Activated naive CD8-positive, alpha-beta T cell treated with anti-CD3 and anti-CD28 coated beads, Interleukin-2, amount 10 ng/mL, durations not matched to agents 7 days and 5 days (primary cell): ENCODE results near the gene CPSF4L. TPM values are rescaled to one million over a fixed set of nuclear protein-coding genes. Genes with fewer than 3 reads are reported as not detected.

Source experiments
- ATAC-seq: fragments of 150-1000 bp; cut with Tn5 transposase; one replicate; pipeline ENCODE4 v1.10.0; 2021; ENCODE audit warnings: low read depth, moderate library complexity
- POLR2A ChIA-PET: fragments of 350-600 bp; sonication (Branson Sonifier 250); formaldehyde crosslinking; loops from one replicate; lab custom pipeline; 2021; ENCODE audit warnings: antibody characterized with exemption; lab: Charles Lee
- DNase-seq: peaks from one replicate; pipeline ENCODE4 v3.0.0; 2021
- H3K27ac Mint-ChIP-seq: one replicate; pipeline ENCODE4 v1.8.0; 2022; ENCODE audit warnings: mild to moderate bottlenecking, mixed read lengths
- H3K27me3 Mint-ChIP-seq: one replicate; pipeline ENCODE4 v1.8.0; 2022; ENCODE audit warnings: mild to moderate bottlenecking, moderate library complexity, mixed read lengths
- H3K36me3 Mint-ChIP-seq: one replicate; pipeline ENCODE4 v1.8.0; 2021; ENCODE audit warnings: mild to moderate bottlenecking, mixed read lengths
- H3K4me1 Mint-ChIP-seq: one replicate; pipeline ENCODE4 v1.8.0; 2021; ENCODE audit warnings: mixed read lengths
- H3K4me3 Mint-ChIP-seq: one replicate; pipeline ENCODE4 v1.8.0; 2022; ENCODE audit warnings: mild to moderate bottlenecking, moderate library complexity, mixed read lengths
- H3K9me3 Mint-ChIP-seq: one replicate; pipeline ENCODE4 v1.8.0; 2021; ENCODE audit warnings: mixed read lengths
- total RNA-seq, 2 experiments: library from RNA; stranded (reverse); gene quantifications; one replicate each; pipeline ENCODE4 v1.2.3, GENCODE V29; 2021

Gene CPSF4L
- total RNA-seq, 2 experiments from 2014 or later = not detected

GRCh38 chr17:73297934-73298861 is 36.5 kb upstream of the CPSF4L start:
- ATAC-seq = no peak
- no peak overlapping the region for H3K27ac Mint-ChIP-seq
- no peak for DNase-seq
- peaks cover 16% of the 10 kb centered on the region for H3K27me3 Mint-ChIP-seq
- no peaks in the 10 kb centered on the region for H3K9me3 Mint-ChIP-seq
- no peaks in the 10 kb centered on the region for H3K36me3 Mint-ChIP-seq
- no peak overlapping the region for H3K4me3 Mint-ChIP-seq
- POLR2A ChIA-PET = no interaction called here
- no peaks in the 10 kb centered on the region for H3K4me1 Mint-ChIP-seq

- DNase-seq (no peak), ATAC-seq (no peak)
- no peak overlapping the region for H3K4me3 Mint-ChIP-seq
- POLR2A ChIA-PET = no interaction called here
- H3K36me3 Mint-ChIP-seq = no peaks in the 10 kb centered on the region
- peaks cover 17% of the 10 kb centered on the region for H3K4me1 Mint-ChIP-seq
- peaks cover 12% of the 10 kb centered on the region for H3K27me3 Mint-ChIP-seq
- no peak overlapping the region for H3K27ac Mint-ChIP-seq
- H3K9me3 Mint-ChIP-seq = no peaks in the 10 kb centered on the region
Observed at GRCh38 chr17:73293480-73293911, 31.8 kb upstream of the CPSF4L start.

GRCh38 chr17:73293031-73293430 is 31.4 kb upstream of the CPSF4L start:
- H3K4me3 Mint-ChIP-seq = no peak overlapping the region
- H3K36me3 Mint-ChIP-seq = no peaks in the 10 kb centered on the region
- H3K4me1 Mint-ChIP-seq = peaks cover 17% of the 10 kb centered on the region
- no peak overlapping the region for H3K27ac Mint-ChIP-seq
- DNase-seq = no peak
- POLR2A ChIA-PET = no interaction called here
- no peak for ATAC-seq
- H3K9me3 Mint-ChIP-seq = no peaks in the 10 kb centered on the region
- peaks cover 11% of the 10 kb centered on the region for H3K27me3 Mint-ChIP-seq

- H3K4me1 Mint-ChIP-seq = peaks cover 17% of the 10 kb centered on the region
- H3K36me3 Mint-ChIP-seq = no peaks in the 10 kb centered on the region
- no peaks in the 10 kb centered on the region for H3K9me3 Mint-ChIP-seq
- H3K4me3 Mint-ChIP-seq = no peak overlapping the region
- POLR2A ChIA-PET = no interaction called here
- no peak overlapping the region for H3K27ac Mint-ChIP-seq
- DNase-seq (no peak), ATAC-seq (no peak)
- H3K27me3 Mint-ChIP-seq = peaks cover 7% of the 10 kb centered on the region
Observed at GRCh38 chr17:73292031-73292531, 30.4 kb upstream of the CPSF4L start.

- Mint-ChIP-seq H3K27me3 (peaks cover 4% of the 10 kb centered on the region), H3K27ac (no peak overlapping the region), H3K9me3 (no peaks in the 10 kb centered on the region), H3K36me3 (no peaks in the 10 kb centered on the region), H3K4me1 (peaks cover 17% of the 10 kb centered on the region), H3K4me3 (peak overlapping the region; percentile 14)
- ATAC-seq (peak; percentile 27), DNase-seq (no peak)
- POLR2A ChIA-PET = no interaction called here
Observed at GRCh38 chr17:73291260-73291801, 29.7 kb upstream of the CPSF4L start.

GRCh38 chr17:73290399-73291259 is 28.9 kb upstream of the CPSF4L start:
- ATAC-seq = no peak
- Mint-ChIP-seq H3K9me3 (no peaks in the 10 kb centered on the region), H3K36me3 (no peaks in the 10 kb centered on the region), H3K27ac (no peak overlapping the region), H3K4me1 (peaks cover 17% of the 10 kb centered on the region), H3K4me3 (peak overlapping the region; percentile 14), H3K27me3 (peaks cover 3% of the 10 kb centered on the region)
- POLR2A ChIA-PET = no interaction called here
- DNase-seq = no peak

GRCh38 chr17:73289549-73290254 is 28.0 kb upstream of the CPSF4L start:
- Mint-ChIP-seq H3K27me3 (no peaks in the 10 kb centered on the region), H3K27ac (no peak overlapping the region), H3K4me1 (peaks cover 17% of the 10 kb centered on the region), H3K4me3 (no peak overlapping the region), H3K9me3 (no peaks in the 10 kb centered on the region), H3K36me3 (no peaks in the 10 kb centered on the region)
- POLR2A ChIA-PET = no interaction called here
- ATAC-seq (no peak), DNase-seq (no peak)

- Mint-ChIP-seq H3K27me3 (no peaks in the 10 kb centered on the region), H3K9me3 (no peaks in the 10 kb centered on the region), H3K27ac (no peak overlapping the region), H3K36me3 (no peaks in the 10 kb centered on the region), H3K4me1 (peaks cover 17% of the 10 kb centered on the region), H3K4me3 (no peak overlapping the region)
- POLR2A ChIA-PET = no interaction called here
- DNase-seq = no peak
- no peak for ATAC-seq
Observed at GRCh38 chr17:73288534-73289302, 27.0 kb upstream of the CPSF4L start.

GRCh38 chr17:73286863-73287296 is 25.2 kb upstream of the CPSF4L start:
- no peaks in the 10 kb centered on the region for H3K27me3 Mint-ChIP-seq
- DNase-seq (no peak), ATAC-seq (no peak)
- H3K36me3 Mint-ChIP-seq = no peaks in the 10 kb centered on the region
- H3K4me1 Mint-ChIP-seq = peaks cover 16% of the 10 kb centered on the region
- no peak overlapping the region for H3K27ac Mint-ChIP-seq
- POLR2A ChIA-PET = no interaction called here
- no peaks in the 10 kb centered on the region for H3K9me3 Mint-ChIP-seq
- H3K4me3 Mint-ChIP-seq = no peak overlapping the region

GRCh38 chr17:73285916-73286862 is 24.5 kb upstream of the CPSF4L start:
- Mint-ChIP-seq H3K4me3 (no peak overlapping the region), H3K27ac (no peak overlapping the region), H3K27me3 (peaks cover 3% of the 10 kb centered on the region), H3K9me3 (no peaks in the 10 kb centered on the region), H3K4me1 (peaks cover 9% of the 10 kb centered on the region), H3K36me3 (no peaks in the 10 kb centered on the region)
- POLR2A ChIA-PET = no interaction called here
- no peak for ATAC-seq
- DNase-seq = no peak

- no peak for DNase-seq
- POLR2A ChIA-PET = no interaction called here
Observed at GRCh38 chr17:73285603-73285908, 23.9 kb upstream of the CPSF4L start.

More at GRCh38 chr17:73285603-73285908, 23.9 kb upstream of the CPSF4L start:
- Mint-ChIP-seq H3K4me3 (no peak overlapping the region), H3K4me1 (peaks cover 4% of the 10 kb centered on the region), H3K27me3 (peaks cover 3% of the 10 kb centered on the region), H3K9me3 (no peaks in the 10 kb centered on the region), H3K27ac (no peak overlapping the region), H3K36me3 (no peaks in the 10 kb centered on the region)
- ATAC-seq = no peak
